Tibial nerve (tissue), 3 donors: ENCODE results near the gene CDK2.

Experiments
- CTCF ChIP-seq, 5 experiments: fragments of 200-600 bp in 3 of 5; fragments of 450-650 bp in 2 of 5; sonication (generic) in 3 of 5; IDR thresholded peaks; one replicate each; pipeline ENCODE4 v1.5.1; 2016 to 2019; ENCODE audit warnings: antibody characterized with exemption in 5 of 5, mild to moderate bottlenecking in 3 of 5, moderate library complexity in 2 of 5
- POLR2A ChIP-seq, 2 donors: fragments of 450-650 bp; IDR thresholded peaks; one replicate each; pipeline ENCODE4 v1.6.1; 2017; ENCODE audit warnings: antibody characterized with exemption in 2 of 2, mild to moderate bottlenecking in 2 of 2, moderate library complexity in 2 of 2

GRCh38 chr12:56004211-56004610, 37.6 kb downstream of the CDK2 start:
- TF ChIP-seq POLR2A (IDR thresholded peaks at IDR 0.05) (no peak), CTCF (IDR thresholded peaks at IDR 0.05) (no peak)
